K562 (cell line): ENCODE data around the gene EXOC6. TPM values are rescaled to one million over a fixed set of nuclear protein-coding genes. Genes with fewer than 3 reads are reported as not detected.

Experiments
- ASH1L ChIP-seq: fragments of 450-650 bp; IDR thresholded peaks from 2 replicates; pipeline ENCODE4 v1.6.1; 2018; ENCODE audit warnings: borderline replicate concordance, mild to moderate bottlenecking, low read depth; ENCODE audit not compliant: partially characterized antibody
- BRCA1 ChIP-seq, 2 experiments: fragments of 450-650 bp in 1 of 2; sonication (generic) in 1 of 2; formaldehyde crosslinking in 1 of 2; IDR thresholded peaks; 2 replicates each; pipeline versions ENCODE4 v1.5.0 to v1.6.1; 2017 to 2020; ENCODE audit warnings: mild to moderate bottlenecking in 1 of 2, missing genetic modification reagents in 1 of 2
- CBX3 ChIP-seq, 2 experiments: IDR thresholded peaks; 1 replicate in 1 of 2; 2 replicates in 1 of 2; pipeline ENCODE4 v1.6.1; 2012; ENCODE audit warnings: inconsistent platforms in 2 of 2, low read length in 2 of 2, borderline replicate concordance in 1 of 2, control low read depth in 1 of 2
- CSDE1 ChIP-seq, 2 experiments: fragments of 450-650 bp; IDR thresholded peaks; 2 replicates each; pipeline ENCODE4 v1.6.1; 2016; ENCODE audit warnings: mild to moderate bottlenecking in 1 of 2
- DMBX1 ChIP-seq: fragments of 250-450 bp; sonication (Bioruptor Pico); IDR thresholded peaks from 2 replicates; pipeline ENCODE4 v1.8.0; 2022; ENCODE audit warnings: inconsistent platforms, mild to moderate bottlenecking, moderate library complexity, borderline replicate concordance
- FUS ChIP-seq: fragments of 200-400 bp; formaldehyde crosslinking; optimal IDR thresholded peaks from 2 replicates; pipeline ENCODE3; 2017; ENCODE audit warnings: low read depth, low read length
- GATA2 ChIP-seq: sonication (generic); formaldehyde crosslinking; IDR thresholded peaks from 2 replicates; pipeline ENCODE4 v1.4.0; 2020; ENCODE audit warnings: mild to moderate bottlenecking, missing genetic modification reagents
- MCM2 ChIP-seq: fragments of 450-650 bp; IDR thresholded peaks from 2 replicates; pipeline ENCODE4 v1.6.1; 2017; ENCODE audit warnings: low read depth, mild to moderate bottlenecking
- NFIX ChIP-seq: fragments of 250-450 bp; sonication (Bioruptor Pico); IDR thresholded peaks from 2 replicates; pipeline ENCODE4 v1.4.0; 2020; ENCODE audit warnings: low read depth, mild to moderate bottlenecking, moderate library complexity
- PTRF ChIP-seq: fragments of 450-650 bp; IDR thresholded peaks from 2 replicates; pipeline ENCODE4 v1.6.1; 2016; ENCODE audit warnings: mild to moderate bottlenecking, missing genetic modification characterization, missing compliant biosample characterization
- REST ChIP-seq, 2 experiments: fragments of 450-650 bp; formaldehyde crosslinking in 1 of 2; IDR thresholded peaks; 2 replicates each; pipeline versions ENCODE4 v1.4.0 to v1.6.1; 2014 to 2020; ENCODE audit warnings: mild to moderate bottlenecking in 2 of 2, borderline replicate concordance in 1 of 2, low read depth in 1 of 2
- STAG1 ChIP-seq: sonication (generic); formaldehyde crosslinking; IDR thresholded peaks from 2 replicates; pipeline ENCODE4 v1.5.0; 2020; ENCODE audit warnings: missing genetic modification reagents, borderline replicate concordance
- TBL1XR1 ChIP-seq, 2 experiments: IDR thresholded peaks; 2 replicates each; pipeline ENCODE4 v1.6.1; 2012; ENCODE audit warnings: improper control_type of control experiment in 2 of 2, low read length in 2 of 2, mild to moderate bottlenecking in 1 of 2
- TFAP4 ChIP-seq: sonication (generic); formaldehyde crosslinking; IDR thresholded peaks from 2 replicates; pipeline ENCODE4 v1.8.0; 2022; ENCODE audit warnings: missing genetic modification reagents, mild to moderate bottlenecking, moderate library complexity, borderline replicate concordance
- XRCC3 ChIP-seq: fragments of 450-650 bp; IDR thresholded peaks from 2 replicates; pipeline ENCODE4 v1.6.1; 2017; ENCODE audit warnings: mild to moderate bottlenecking, moderate library complexity
- YBX1 ChIP-seq: fragments of 450-650 bp; IDR thresholded peaks from 2 replicates; pipeline ENCODE4 v1.7.1; 2016; ENCODE audit warnings: mild to moderate bottlenecking
- ZNF395 ChIP-seq: fragments of 200-800 bp; sonication (Bioruptor generic); IDR thresholded peaks from 2 replicates; pipeline ENCODE4 v1.6.1; 2017; ENCODE audit warnings: missing genetic modification characterization, missing compliant biosample characterization
- ZNF785 ChIP-seq: fragments of 250-450 bp; sonication (Bioruptor Pico); IDR thresholded peaks from 2 replicates; pipeline ENCODE4 v1.4.0; 2020; ENCODE audit warnings: mild to moderate bottlenecking
- polyA plus RNA-seq, 8 experiments: library from polyadenylated mRNA; depleted of rRNA in 4 of 8; stranded (reverse) in 5 of 8; unstranded in 3 of 8; fragments of >200 nt; fragmentation: Nextera tagmentation in 2 of 8; fragmentation: Illumina TruSeq in 1 of 8; extraction: Ambion mirVana in 2 of 8; extraction: Trizol in 1 of 8; gene quantifications; 2 replicates each; pipeline versions ENCODE4 v1.2.1 to v1.2.3, GENCODE V29; 2011 to 2014; ENCODE audit warnings: inconsistent platforms in 1 of 8, missing spikeins in 1 of 8
- total RNA-seq, 7 experiments: library from RNA; depleted of rRNA in 6 of 7; stranded (reverse); fragments of >200 nt in 6 of 7; fragmentation: Illumina TruSeq in 2 of 7; extraction: Trizol in 2 of 7; gene quantifications; 2 replicates each; pipeline versions ENCODE4 v1.2.1 to v1.2.3, GENCODE V29; 2011 to 2021; ENCODE audit warnings: low replicate concordance in 1 of 7

Gene EXOC6
- total and polyA plus RNA-seq, 9 of the 15 experiments (the other 6 are each of a cell fraction or from before 2014, with no cell fraction given), result 13.9 to 42.8 (median 24.9) TPM

- peak; percentile 78 for TF ChIP-seq REST (IDR thresholded peaks at IDR 0.05; ENCODE audit: borderline replicate concordance)
- TF ChIP-seq REST (CRISPR knock-in tag; IDR thresholded peaks at IDR 0.05; ENCODE audit: low read depth), result no peak
- TF ChIP-seq STAG1 (CRISPR knock-in tag), result no peak
- no peak for TF ChIP-seq XRCC3
- no peak for TF ChIP-seq FUS
- TF ChIP-seq DMBX1, result 0 out of 2 replicates have a peak, but pooled peaks have one; percentile 21
- no peak for TF ChIP-seq ZNF785 (CRISPR knock-in tag)
- no peak for TF ChIP-seq NFIX (CRISPR knock-in tag)
- no peak for TF ChIP-seq BRCA1 (IDR thresholded peaks at IDR 0.05)
- TF ChIP-seq BRCA1 (CRISPR knock-in tag; IDR thresholded peaks at IDR 0.05), result no peak
- no peak for TF ChIP-seq ZNF395 (CRISPR knock-in tag)
- TF ChIP-seq MCM2, result no peak
- TF ChIP-seq TFAP4 (CRISPR knock-in tag), result peak; percentile 77
- TF ChIP-seq PTRF (tag), result no peak
- TF ChIP-seq ASH1L, result no peak
- no peak for TF ChIP-seq GATA2
- no peak for TF ChIP-seq YBX1
- no peak for TF ChIP-seq CBX3 (IDR thresholded peaks at IDR 0.05; ENCODE audit: borderline replicate concordance in 1 of 2, low read length in 2 of 2)
- no peak for TF ChIP-seq CSDE1 (IDR thresholded peaks at IDR 0.05)
- TF ChIP-seq TBL1XR1 (IDR thresholded peaks at IDR 0.05; ENCODE audit: low read length in 2 of 2), result peak in 1 of 2 experiments; percentile 47; a peak in 1 of 4 replicates
Measured at GRCh38 chr10:93071674-93072224, 223.4 kb downstream of the EXOC6 start (continued).
